HepG2 (cell line): ENCODE results near the gene AFF1. TPM values are rescaled to one million over a fixed set of nuclear protein-coding genes. Genes with fewer than 3 reads are reported as not detected.

Experiments used
- ARNT2 ChIP-seq: sonication (generic); formaldehyde crosslinking; IDR thresholded peaks from 2 replicates; pipeline ENCODE4 v1.8.0; 2022; ENCODE audit warnings: mild to moderate bottlenecking, low read depth, missing genetic modification reagents, moderate library complexity
- HOXA5 ChIP-seq: sonication (generic); formaldehyde crosslinking; IDR thresholded peaks from 2 replicates; pipeline ENCODE4 v1.4.0; 2020; ENCODE audit warnings: missing genetic modification reagents
- MAFF ChIP-seq: IDR thresholded peaks from 2 replicates; pipeline ENCODE4 v1.6.1; 2011; ENCODE audit warnings: low read depth, low read length, improper control_type of control experiment
- MYPOP ChIP-seq: sonication (generic); formaldehyde crosslinking; IDR thresholded peaks from 2 replicates; pipeline ENCODE4 v1.8.1; 2023; ENCODE audit warnings: mild to moderate bottlenecking, moderate library complexity, missing genetic modification reagents
- NCOA2 ChIP-seq: sonication (generic); formaldehyde crosslinking; IDR thresholded peaks from 2 replicates; pipeline ENCODE4 v1.8.0; 2022; ENCODE audit warnings: inconsistent platforms
- NFE2 ChIP-seq: sonication (generic); formaldehyde crosslinking; IDR thresholded peaks from 2 replicates; pipeline ENCODE4 v1.4.0; 2020; ENCODE audit warnings: missing genetic modification reagents
- NONO ChIP-seq, 2 experiments: fragments of 450-650 bp in 1 of 2; sonication (generic) in 1 of 2; formaldehyde crosslinking in 1 of 2; IDR thresholded peaks in 1 of 2; conservative IDR thresholded peaks in 1 of 2; 2 replicates each; pipeline versions ENCODE4 v1.6.1 to v1.8.0; 2017 to 2022; ENCODE audit warnings: mild to moderate bottlenecking in 1 of 2, missing genetic modification reagents in 1 of 2, moderate library complexity in 1 of 2
- NR2F1 ChIP-seq, 2 experiments: fragments of 450-650 bp in 1 of 2; formaldehyde crosslinking in 1 of 2; IDR thresholded peaks; 2 replicates each; pipeline versions ENCODE4 v1.5.0 to v1.6.1; 2016 to 2020; ENCODE audit warnings: mild to moderate bottlenecking in 1 of 2, missing compliant biosample characterization in 1 of 2, missing genetic modification reagents in 1 of 2, moderate library complexity in 1 of 2
- SKI ChIP-seq: fragments of 450-650 bp; IDR thresholded peaks from one replicate; pipeline ENCODE4 v1.6.1; 2018; ENCODE audit warnings: mild to moderate bottlenecking; ENCODE audit not compliant: partially characterized antibody
- SMC3 ChIP-seq: IDR thresholded peaks from 2 replicates; pipeline ENCODE4 v1.6.1; 2011; ENCODE audit warnings: low read length, improper control_type of control experiment
- TBX3 ChIP-seq: fragments of 450-650 bp; IDR thresholded peaks from 2 replicates; pipeline ENCODE4 v1.6.1; 2017; ENCODE audit warnings: antibody characterized with exemption, mild to moderate bottlenecking, inconsistent platforms, borderline replicate concordance
- ZNF136 ChIP-seq: sonication (generic); formaldehyde crosslinking; IDR thresholded peaks from 2 replicates; pipeline ENCODE4 v1.8.1; 2022; ENCODE audit warnings: low read depth, mild to moderate bottlenecking, moderate library complexity, missing genetic modification reagents
- ZNF142 ChIP-seq: sonication (generic); formaldehyde crosslinking; IDR thresholded peaks from 2 replicates; pipeline ENCODE4 v1.4.0; 2020; ENCODE audit warnings: missing genetic modification reagents
- ZNF230 ChIP-seq: sonication (generic); formaldehyde crosslinking; IDR thresholded peaks from 2 replicates; pipeline ENCODE4 v1.4.0; 2020; ENCODE audit warnings: mild to moderate bottlenecking, missing genetic modification reagents
- ZNF431 ChIP-seq: sonication (generic); formaldehyde crosslinking; IDR thresholded peaks from 2 replicates; pipeline ENCODE4 v1.9.0; 2022; ENCODE audit warnings: missing genetic modification reagents, low read depth, mild to moderate bottlenecking, borderline replicate concordance
- ZNF614 ChIP-seq: IDR thresholded peaks from 2 replicates; pipeline ENCODE4 v1.6.1; 2018; ENCODE audit warnings: missing biosample characterization, missing genetic modification reagents, inconsistent platforms, borderline replicate concordance
- ZNF674 ChIP-seq: sonication (generic); formaldehyde crosslinking; IDR thresholded peaks from 2 replicates; pipeline ENCODE4 v1.5.0; 2020; ENCODE audit warnings: low read depth, mild to moderate bottlenecking, missing genetic modification reagents
- ZNF746 ChIP-seq: sonication (generic); formaldehyde crosslinking; IDR thresholded peaks from 2 replicates; pipeline ENCODE4 v1.8.0; 2022; ENCODE audit warnings: mild to moderate bottlenecking, missing genetic modification reagents
- ZSCAN9 ChIP-seq: IDR thresholded peaks from 2 replicates; pipeline ENCODE4 v1.6.1; 2016; ENCODE audit warnings: borderline replicate concordance
- polyA plus RNA-seq, 8 experiments: library from polyadenylated mRNA; depleted of rRNA in 3 of 8; stranded (reverse) in 7 of 8; unstranded in 1 of 8; fragments of >200 nt; fragmentation: Illumina TruSeq in 4 of 8; extraction: Trizol in 4 of 8; gene quantifications; 2 replicates each; pipeline versions ENCODE4 v1.2.1 to v1.2.3, GENCODE V29; 2011 to 2016; ENCODE audit warnings: low read depth in 4 of 8, missing spikeins in 1 of 8, mixed read lengths in 1 of 8; ENCODE audit not compliant: insufficient read depth in 1 of 8
- total RNA-seq, 5 experiments: library from RNA; depleted of rRNA; stranded (reverse); fragments of >200 nt; fragmentation: Illumina TruSeq; extraction: Trizol; gene quantifications; 2 replicates each; pipeline ENCODE4 v1.2.3, GENCODE V29; 2016; ENCODE audit warnings: low read depth in 1 of 5

AFF1 gene
- total and polyA plus RNA-seq, 2 of the 13 experiments (the other 11 are each of a cell fraction or from before 2014, with no cell fraction given): 15.5 to 15.9 TPM

GRCh38 chr4:86993909-86994681 is 59.3 kb downstream of the AFF1 start (continued):
- no peak for TF ChIP-seq NFE2 (CRISPR knock-in tag)
- no peak for TF ChIP-seq MAFF
- TF ChIP-seq ZNF746: peak; percentile 71; the same call in 1 of the 2 replicates
- TF ChIP-seq ARNT2 (CRISPR knock-in tag): 0 out of 2 replicates have a peak, but pooled peaks have one; percentile 33
- peak in 1 of 2 experiments; percentile 28; a peak in 1 of 4 replicates for TF ChIP-seq NR2F1 (CRISPR knock-in tag; IDR thresholded peaks at IDR 0.05)
- no peak for TF ChIP-seq ZNF142
- TF ChIP-seq HOXA5 (CRISPR knock-in tag): peak; percentile 64; the same call in 1 of the 2 replicates
- no peak for TF ChIP-seq TBX3
- peak; percentile 75; the same call in 1 of the 2 replicates for TF ChIP-seq ZSCAN9
- TF ChIP-seq ZNF674 (CRISPR knock-in tag): no peak
- TF ChIP-seq NONO (IDR thresholded peaks at IDR 0.05): no peak
- TF ChIP-seq NONO (CRISPR knock-in tag; conservative IDR thresholded peaks at IDR 0.05): peak; percentile 69
- TF ChIP-seq ZNF136 (CRISPR knock-in tag): 0 out of 2 replicates have a peak, but pooled peaks have one; percentile 55
- TF ChIP-seq ZNF230: no peak
- 0 out of 2 replicates have a peak, but pooled peaks have one; percentile 67 for TF ChIP-seq ZNF614 (CRISPR knock-in tag)
- TF ChIP-seq ZNF431 (CRISPR knock-in tag): no peak
- no peak for TF ChIP-seq SKI
- peak; percentile 87 for TF ChIP-seq MYPOP (CRISPR knock-in tag)
- TF ChIP-seq SMC3: peak; percentile 51; the same call in 1 of the 2 replicates
- TF ChIP-seq NCOA2 (CRISPR knock-in tag): peak; percentile 87
